Brain pericyte (primary cell): ENCODE measurements around the gene APCDD1L.

Experiments
- DNase-seq: peaks from one replicate; pipeline ENCODE4 v3.0.0-alpha.2; 2012; ENCODE audit warnings: low read depth, low spot score

APCDD1L gene

DNA sequence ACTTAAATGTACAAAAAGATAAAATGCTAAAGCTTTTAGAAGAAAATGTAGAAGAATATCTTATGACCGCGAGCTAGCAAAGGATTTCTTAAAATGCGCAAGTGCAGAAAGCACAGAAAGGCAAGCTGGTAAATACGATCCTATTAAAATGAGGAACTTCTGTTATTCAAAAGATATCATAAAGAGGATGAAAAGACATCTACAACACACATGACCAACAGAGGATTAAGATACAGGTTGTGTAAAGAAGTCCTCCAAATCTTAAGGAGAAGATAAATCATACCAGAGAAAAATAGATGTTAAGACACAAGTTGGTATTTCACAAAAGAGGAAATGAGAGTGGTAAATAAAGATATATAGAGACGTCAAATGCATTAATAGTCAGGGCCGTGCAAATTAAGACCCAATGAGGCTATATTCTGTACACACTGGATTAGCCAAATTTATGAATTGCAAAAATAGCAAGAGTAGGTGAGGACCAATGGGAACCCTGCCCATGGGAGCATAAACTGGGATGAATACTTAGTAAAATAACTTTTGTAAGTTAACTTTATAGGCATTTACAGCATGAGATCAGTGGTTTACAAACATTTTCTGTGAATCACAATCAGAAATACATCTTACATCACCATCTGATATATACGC is 23.0 kb downstream of the APCDD1L start:
- DNase-seq, result no peak

DNA sequence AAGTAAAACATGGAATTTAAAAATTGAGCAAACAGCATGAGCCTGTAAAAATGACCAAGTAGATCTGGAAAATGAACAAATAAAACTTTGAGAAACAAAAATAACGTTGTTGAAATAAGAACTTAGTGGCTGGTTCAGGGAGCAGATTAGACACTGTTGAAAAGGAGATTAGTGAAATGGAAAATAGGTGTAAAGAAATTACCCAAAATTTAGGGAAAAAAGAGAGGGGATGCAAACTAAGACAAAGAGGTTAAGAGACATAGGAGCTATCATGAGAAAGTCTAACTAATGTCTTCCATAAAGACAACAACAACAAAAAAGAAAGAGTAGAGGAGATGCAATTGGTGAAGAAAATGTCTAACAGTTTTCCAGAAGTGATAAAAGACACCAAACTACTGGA is 29.0 kb downstream of the APCDD1L start:
- DNase-seq, result no peak

DNA sequence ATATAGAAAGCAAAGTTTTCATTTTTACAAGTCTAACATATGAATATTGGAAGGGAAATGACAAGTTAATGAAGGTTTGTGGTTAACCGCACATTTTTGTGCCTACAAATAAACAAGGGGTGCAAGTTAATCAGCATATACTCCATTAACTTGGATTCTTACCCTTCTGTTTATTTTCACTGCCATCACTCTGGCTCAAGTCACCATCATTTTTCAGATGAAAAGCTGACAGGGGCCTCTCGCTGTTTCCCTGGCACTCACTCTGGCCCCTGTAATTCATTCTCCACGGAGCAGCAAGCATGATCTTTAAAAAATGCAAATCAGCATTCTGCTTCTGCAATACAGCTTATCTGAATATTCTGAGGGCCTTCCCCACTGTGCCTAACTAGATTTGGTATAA is 29.8 kb downstream of the APCDD1L start:
- no peak for DNase-seq

GRCh38 chr20:58483470-58483869 is 31.7 kb downstream of the APCDD1L start:
- no peak for DNase-seq

DNA sequence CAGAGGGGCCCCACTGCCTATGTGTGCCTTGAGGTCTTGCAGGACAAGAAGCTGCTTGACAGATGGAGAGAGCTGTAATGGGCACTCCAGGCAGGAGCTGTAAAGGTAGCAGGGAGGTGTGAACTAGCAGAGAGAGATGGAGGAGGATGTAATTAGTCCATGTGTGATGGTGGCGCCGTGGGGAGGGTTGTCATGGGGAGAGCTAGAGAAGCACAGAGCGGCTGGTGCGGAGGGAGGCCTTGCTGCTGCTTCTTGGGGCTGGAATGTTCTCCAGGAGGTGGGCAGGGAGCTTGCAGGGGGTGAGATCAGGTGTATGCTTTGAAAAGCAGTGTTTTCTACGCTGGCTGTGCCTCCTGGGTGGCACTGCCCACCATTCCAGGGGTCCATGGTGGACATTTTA is 32.1 kb downstream of the APCDD1L start:
- DNase-seq, result no peak

DNA sequence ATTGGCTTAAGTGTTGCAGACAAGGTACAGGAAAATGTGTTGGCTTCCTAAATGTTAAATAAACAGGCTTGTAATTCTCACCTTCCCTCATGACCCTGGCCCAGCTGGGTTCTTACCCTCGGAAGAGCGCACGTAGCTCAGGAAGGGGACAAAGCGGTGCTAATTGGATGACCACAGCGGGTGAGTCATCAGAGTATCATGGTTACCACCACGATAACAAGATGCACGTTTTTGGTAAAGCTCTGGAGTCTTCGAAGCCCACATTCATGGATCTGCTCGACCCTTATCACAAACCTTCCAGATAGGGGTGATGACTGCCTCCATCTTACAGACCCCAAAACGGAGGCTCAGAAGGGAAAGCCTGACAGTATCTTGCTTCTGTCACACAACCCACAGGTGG is 32.8 kb downstream of the APCDD1L start:
- DNase-seq, result no peak

- DNase-seq, result no peak
These were observed 33.6 kb downstream of the APCDD1L start for GRCh38 chr20:58481481-58482021.

- DNase-seq, result no peak
These were observed 34.5 kb downstream of the APCDD1L start for GRCh38 chr20:58480551-58481336.

DNA sequence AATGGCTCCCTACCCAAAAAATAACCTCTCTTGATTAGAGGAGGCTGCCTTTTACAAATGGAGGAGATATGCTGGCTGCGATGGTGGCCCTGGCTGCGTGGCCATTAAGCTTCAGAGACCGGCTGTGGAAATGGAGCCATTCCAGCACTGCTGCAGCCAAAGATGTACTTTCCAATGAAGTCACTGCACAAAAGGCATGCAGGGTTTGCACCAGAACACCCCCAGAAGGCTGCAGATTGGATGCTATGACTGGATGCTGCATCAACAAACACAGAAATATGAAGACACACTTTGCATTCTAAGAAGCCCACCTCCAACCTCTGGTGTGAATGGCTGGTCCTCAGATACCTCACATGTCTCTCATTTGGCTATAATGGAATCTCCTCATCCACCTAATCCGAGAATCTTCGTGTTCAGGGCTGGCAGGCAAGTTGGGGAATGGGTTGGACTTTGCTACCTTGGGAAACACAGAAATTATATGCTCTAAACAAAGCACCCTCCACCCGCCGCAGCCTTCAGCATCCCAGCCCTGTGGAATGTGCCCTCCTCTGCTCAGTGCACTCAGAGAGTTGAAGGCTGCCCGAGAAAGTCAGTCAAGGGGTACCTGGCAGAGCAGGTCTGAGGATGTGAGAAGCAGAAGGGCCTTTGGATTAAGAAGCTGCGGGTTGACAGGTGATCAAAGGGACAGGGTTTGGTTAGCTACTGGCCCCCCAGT is 35.3 kb downstream of the APCDD1L start:
- DNase-seq, result no peak

DNA sequence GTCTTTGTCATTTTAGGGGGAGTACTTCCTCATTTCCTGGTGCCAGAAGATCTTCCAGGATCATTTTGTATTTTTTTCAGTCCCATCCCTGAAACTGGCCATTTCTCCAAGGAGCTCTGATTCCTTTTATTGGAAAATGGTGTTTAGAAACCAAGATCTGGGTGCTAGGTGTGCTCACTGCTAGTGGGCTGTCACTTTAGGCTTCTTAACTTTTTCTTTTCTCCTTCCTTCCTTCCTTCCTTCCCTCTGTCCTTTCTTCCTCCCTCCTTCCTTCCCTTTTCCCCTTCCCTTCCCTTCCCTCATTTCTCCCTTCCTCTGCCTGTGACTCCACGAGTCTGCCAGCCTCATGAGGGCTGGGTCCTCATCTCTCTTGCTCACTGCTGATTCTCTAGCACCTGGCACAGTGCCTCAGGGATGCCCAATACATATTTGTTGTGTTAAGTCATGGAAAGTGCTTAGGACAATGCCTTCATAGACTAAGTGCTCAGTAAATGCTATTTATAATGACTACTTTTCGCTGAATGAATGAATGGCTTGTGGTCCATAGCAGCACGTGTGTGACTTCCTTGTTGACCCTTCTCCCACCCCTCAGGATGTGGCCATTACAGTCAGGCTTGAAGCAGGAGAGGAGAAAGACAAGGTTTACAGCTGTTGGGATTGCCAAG is 36.9 kb downstream of the APCDD1L start:
- no peak for DNase-seq

GRCh38 chr20:58475466-58475865 is 39.7 kb downstream of the APCDD1L start:
- no peak for DNase-seq

- DNase-seq, result no peak
These were observed 41.5 kb downstream of the APCDD1L start for GRCh38 chr20:58473453-58474425.

DNA sequence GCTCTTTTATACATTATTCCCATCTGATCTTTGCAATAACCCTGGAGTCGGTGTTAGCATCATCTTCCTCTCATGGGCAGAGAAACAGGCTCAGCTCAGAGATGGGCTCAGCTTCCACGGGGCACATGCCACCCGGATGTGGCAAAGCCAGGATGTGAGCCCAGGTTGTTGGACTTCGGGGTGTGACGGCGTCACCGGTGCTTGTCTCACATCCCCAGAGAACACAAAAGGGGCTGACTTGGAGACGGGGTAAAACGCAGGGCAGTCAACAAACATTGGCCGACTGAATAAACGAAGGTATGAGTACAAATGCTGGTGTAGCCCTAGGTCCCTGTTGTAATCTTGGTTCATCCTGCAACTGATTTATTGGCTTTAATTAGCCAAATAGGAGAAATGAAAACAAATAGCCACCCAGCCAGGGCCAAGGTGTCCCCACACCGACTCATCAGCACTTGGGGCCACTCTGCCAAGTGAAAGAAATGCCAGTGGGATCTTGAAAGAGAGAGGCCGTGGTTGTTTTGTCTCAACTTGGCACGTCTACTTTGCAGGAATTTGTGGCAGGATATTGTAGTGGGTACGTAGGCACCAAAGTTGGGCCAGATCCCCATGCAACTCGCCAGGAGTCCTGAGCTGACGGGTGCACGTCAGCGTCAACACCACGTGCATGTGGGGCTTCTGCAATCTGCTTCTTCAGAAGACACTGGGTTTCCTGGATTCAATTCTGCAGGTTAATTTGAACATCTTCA is 42.8 kb downstream of the APCDD1L start:
- DNase-seq, result no peak

- no peak for DNase-seq
These were observed 43.7 kb downstream of the APCDD1L start for GRCh38 chr20:58471193-58472164.

DNA sequence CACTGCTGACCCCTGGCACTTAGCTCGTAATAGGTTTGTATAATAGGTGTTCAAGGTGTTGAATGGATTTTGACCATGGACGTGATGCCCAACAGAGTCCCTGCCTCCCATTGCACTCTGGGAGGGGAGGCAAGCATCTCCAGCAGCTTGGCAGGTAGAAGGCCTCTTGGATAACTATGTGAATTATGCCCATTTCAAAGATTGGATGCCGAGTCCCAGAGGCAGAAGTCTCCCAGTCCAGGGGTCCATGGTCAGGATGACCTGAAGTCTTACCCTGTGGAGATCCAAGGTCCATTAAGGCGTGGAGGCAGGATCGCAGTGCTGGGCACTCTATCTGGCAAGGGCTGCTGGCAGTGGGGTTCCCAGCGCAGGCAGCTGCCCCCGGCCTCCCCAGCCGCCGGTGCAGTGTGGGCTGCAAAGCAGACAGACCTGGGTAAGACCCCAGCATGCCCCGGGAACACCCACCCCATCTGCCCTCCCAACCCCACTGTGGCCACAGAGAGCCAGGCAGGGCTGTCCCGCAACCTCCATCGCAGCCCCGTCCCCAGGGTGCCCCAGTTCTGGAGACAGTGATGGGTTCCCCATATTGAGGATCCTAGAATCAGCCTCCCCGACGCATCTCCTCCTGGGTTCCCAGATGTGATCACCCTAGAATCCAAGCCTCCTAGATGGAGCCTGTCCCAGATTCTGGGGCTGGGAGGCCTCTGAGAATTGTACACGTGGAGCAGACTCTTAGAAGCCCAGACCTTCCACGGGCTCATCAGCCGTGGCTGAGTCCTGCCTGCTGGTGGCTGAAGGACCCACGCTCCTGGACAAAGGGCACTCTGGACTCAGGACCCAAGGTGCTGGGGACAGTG is 44.6 kb downstream of the APCDD1L start:
- DNase-seq, result no peak

DNA sequence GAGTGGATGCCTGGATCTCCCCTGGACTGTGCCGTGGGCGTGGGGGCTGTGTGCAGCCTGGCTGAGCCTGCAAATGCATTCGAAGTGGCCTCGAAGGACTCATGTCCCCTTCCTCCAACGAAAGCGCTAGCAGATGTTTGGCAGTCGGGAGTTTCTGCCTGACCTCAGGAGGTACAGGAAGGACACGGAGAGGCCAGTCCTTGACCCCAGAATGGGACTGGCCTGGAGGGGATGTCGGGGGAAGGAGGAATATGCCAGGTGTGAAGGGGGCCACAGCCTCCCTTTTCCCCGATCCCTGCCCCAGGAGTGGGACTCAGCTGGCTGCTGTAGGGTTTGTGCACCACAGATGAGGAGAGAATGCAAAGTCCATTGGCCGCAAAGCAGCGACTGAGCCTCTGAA is 45.6 kb downstream of the APCDD1L start:
- DNase-seq, result no peak

GRCh38 chr20:58467572-58468527 is 47.3 kb downstream of the APCDD1L start:
- no peak for DNase-seq
